ENCODE data around the gene CUX1. TPM values are rescaled to one million over a fixed set of nuclear protein-coding genes. Genes with fewer than 3 reads are reported as not detected.
"Not testable (repeated sequence)": the region's sequence is repeated elsewhere in the genome, so short reads cannot be mapped to it uniquely, and the experiment has no call there.

CUX1 gene
- total RNA-seq, 1 experiment from 2014 or later, result 54.8 TPM

- Mint-ChIP-seq H3K4me3 (ENCODE audit: low read depth, unreplicated experiment) (no peak overlapping the region), H3K4me1 (ENCODE audit: low read depth, unreplicated experiment) (no peaks in the 10 kb centered on the region), H3K27ac (ENCODE audit: unreplicated experiment) (no peak overlapping the region), H3K36me3 (ENCODE audit: insufficient read depth, unreplicated experiment) (no peaks in the 10 kb centered on the region), H3K27me3 (ENCODE audit: unreplicated experiment) (no peaks in the 10 kb centered on the region), H3K9me3 (ENCODE audit: low read depth, unreplicated experiment) (no peaks in the 10 kb centered on the region)
- no peak for TF ChIP-seq CTCF (IDR thresholded peaks at IDR 0.05; ENCODE audit: unreplicated experiment)
- intact Hi-C loops (cut with micrococcal nuclease; ENCODE audit: unreplicated experiment), result no loop called here
- no TSS peak for BruUV-seq (replicated peaks)
- DNase-seq, result no peak
- CTCF ChIA-PET, result interaction anchor here (0.9 kb wide), 1 partner anchor 10 kb away, joined by 3 read pairs; no protein-coding TSS in a partner anchor
These were observed 364.6 kb downstream of the CUX1 start for GRCh38 chr7:102182016-102182415.

DNA sequence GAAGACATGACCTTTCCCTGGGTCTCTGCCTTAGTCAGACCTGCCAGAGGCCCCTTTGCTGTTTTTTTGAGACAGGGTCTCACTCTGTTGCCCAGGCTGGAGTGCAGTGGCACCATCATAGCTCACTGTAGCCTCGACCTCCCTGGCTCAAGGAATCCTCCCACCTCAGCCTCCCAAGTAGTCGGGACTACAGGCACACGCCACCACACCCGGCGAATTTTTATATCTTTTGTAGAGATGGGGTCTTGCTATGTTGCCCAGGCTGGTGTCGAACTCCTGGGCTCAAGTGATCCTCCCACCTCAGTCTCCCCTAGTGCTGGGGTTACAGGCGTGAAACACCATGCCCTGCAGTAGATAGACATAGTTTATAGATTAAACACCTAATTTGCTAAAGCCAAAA lies 366.4 kb downstream of the CUX1 start:
- H3K4me1 Mint-ChIP-seq (ENCODE audit: low read depth, unreplicated experiment); H3K27me3 Mint-ChIP-seq (ENCODE audit: unreplicated experiment); H3K36me3 Mint-ChIP-seq (ENCODE audit: insufficient read depth, unreplicated experiment); H3K4me3 Mint-ChIP-seq (ENCODE audit: low read depth, unreplicated experiment); CTCF ChIA-PET; H3K27ac Mint-ChIP-seq (ENCODE audit: unreplicated experiment); DNase-seq; intact Hi-C loops (cut with micrococcal nuclease; ENCODE audit: unreplicated experiment); BruUV-seq (replicated peaks); H3K9me3 Mint-ChIP-seq (ENCODE audit: low read depth, unreplicated experiment): not testable (repeated sequence)

- BruUV-seq (replicated peaks), result no TSS peak
- no peak for TF ChIP-seq CTCF (IDR thresholded peaks at IDR 0.05; ENCODE audit: unreplicated experiment)
- CTCF ChIA-PET, result no interaction called here
- DNase-seq, result no peak
- intact Hi-C loops (cut with micrococcal nuclease; ENCODE audit: unreplicated experiment), result no loop called here
- Mint-ChIP-seq H3K27me3 (ENCODE audit: unreplicated experiment) (no peaks in the 10 kb centered on the region), H3K4me1 (ENCODE audit: low read depth, unreplicated experiment) (no peaks in the 10 kb centered on the region), H3K9me3 (ENCODE audit: low read depth, unreplicated experiment) (no peaks in the 10 kb centered on the region), H3K36me3 (ENCODE audit: insufficient read depth, unreplicated experiment) (no peaks in the 10 kb centered on the region), H3K4me3 (ENCODE audit: low read depth, unreplicated experiment) (no peak overlapping the region), H3K27ac (ENCODE audit: unreplicated experiment) (no peak overlapping the region)
These were observed 366.9 kb downstream of the CUX1 start for GRCh38 chr7:102184303-102184702.

DNA sequence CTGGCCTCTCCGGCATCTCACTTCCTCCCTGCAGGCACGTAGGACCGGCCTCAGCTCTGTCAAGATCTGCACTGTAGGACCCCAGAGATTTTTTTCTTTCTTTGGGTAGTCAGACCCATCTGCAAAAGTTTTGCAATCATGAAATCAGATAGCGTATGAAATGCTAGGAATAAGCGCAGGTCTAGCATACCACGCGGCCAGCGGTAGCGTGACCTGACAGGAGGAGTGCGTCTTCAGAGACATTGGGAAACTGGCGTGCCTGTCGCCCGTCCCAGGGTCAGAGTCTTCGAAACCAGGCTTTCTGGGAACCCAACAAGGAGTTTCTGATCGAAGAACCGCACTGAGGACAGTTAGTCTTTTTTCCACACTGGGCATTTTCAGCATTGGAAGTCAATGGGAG lies 368.4 kb downstream of the CUX1 start:
- CTCF ChIA-PET, result no interaction called here
- BruUV-seq (replicated peaks), result no TSS peak
- Mint-ChIP-seq H3K27me3 (ENCODE audit: unreplicated experiment) (no peaks in the 10 kb centered on the region), H3K4me1 (ENCODE audit: low read depth, unreplicated experiment) (no peaks in the 10 kb centered on the region), H3K9me3 (ENCODE audit: low read depth, unreplicated experiment) (no peaks in the 10 kb centered on the region), H3K36me3 (ENCODE audit: insufficient read depth, unreplicated experiment) (no peaks in the 10 kb centered on the region), H3K4me3 (ENCODE audit: low read depth, unreplicated experiment) (no peak overlapping the region), H3K27ac (ENCODE audit: unreplicated experiment) (no peak overlapping the region)
- intact Hi-C loops (cut with micrococcal nuclease; ENCODE audit: unreplicated experiment), result no loop called here
- DNase-seq, result no peak
- no peak for TF ChIP-seq CTCF (IDR thresholded peaks at IDR 0.05; ENCODE audit: unreplicated experiment)

DNA sequence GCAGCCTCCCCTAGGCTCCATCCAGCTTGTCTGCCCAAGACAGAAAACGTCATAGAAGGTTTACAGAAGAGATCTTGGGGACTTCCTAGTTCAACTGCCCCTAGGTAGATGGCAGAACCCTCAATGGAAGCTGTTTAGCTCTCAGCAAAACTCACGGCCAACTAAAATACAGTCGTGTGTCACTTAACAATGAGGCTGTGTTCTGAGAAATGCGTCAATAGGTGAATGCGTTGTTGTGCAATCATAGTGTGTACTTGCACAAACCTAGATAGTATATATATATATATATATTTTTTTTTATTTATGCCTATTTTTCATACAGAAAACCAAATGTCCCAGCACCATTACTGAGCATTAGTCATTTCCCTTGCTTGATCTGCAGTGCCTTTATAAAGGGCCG lies 368.9 kb downstream of the CUX1 start:
- intact Hi-C loops (cut with micrococcal nuclease; ENCODE audit: unreplicated experiment), result no loop called here
- H3K4me3 Mint-ChIP-seq (ENCODE audit: low read depth, unreplicated experiment), result no peak overlapping the region
- no peak overlapping the region for H3K27ac Mint-ChIP-seq (ENCODE audit: unreplicated experiment)
- BruUV-seq (replicated peaks), result no TSS peak
- no peak for DNase-seq
- no peaks in the 10 kb centered on the region for H3K4me1 Mint-ChIP-seq (ENCODE audit: low read depth, unreplicated experiment)
- no peaks in the 10 kb centered on the region for H3K36me3 Mint-ChIP-seq (ENCODE audit: insufficient read depth, unreplicated experiment)
- no peaks in the 10 kb centered on the region for H3K9me3 Mint-ChIP-seq (ENCODE audit: low read depth, unreplicated experiment)
- no peak for TF ChIP-seq CTCF (IDR thresholded peaks at IDR 0.05; ENCODE audit: unreplicated experiment)
- CTCF ChIA-PET, result no interaction called here
- H3K27me3 Mint-ChIP-seq (ENCODE audit: unreplicated experiment), result no peaks in the 10 kb centered on the region
